Lung microvascular endothelial cell (primary cell): Measurements from ENCODE around the gene BRIP1. TPM values are rescaled to one million over a fixed set of nuclear protein-coding genes. Genes with fewer than 3 reads are reported as not detected.
"Not testable (repeated sequence)": the region's sequence is repeated elsewhere in the genome, so short reads cannot be mapped to it uniquely, and the experiment has no call there.

Source experiments
- DNase-seq, 2 donors: peaks; one replicate each; pipeline versions ENCODE4 v3.0.0 to v3.0.0-alpha.2; 2010; ENCODE audit warnings: low read depth in 2 of 2
- total RNA-seq: library from RNA; depleted of rRNA; stranded (reverse); fragments of >200 nt; gene quantifications from 2 replicates; pipeline ENCODE4 v1.2.1, GENCODE V29; 2014

The BRIP1 gene
- total RNA-seq, 1 donor from 2014 or later, result 1.8 TPM

DNA sequence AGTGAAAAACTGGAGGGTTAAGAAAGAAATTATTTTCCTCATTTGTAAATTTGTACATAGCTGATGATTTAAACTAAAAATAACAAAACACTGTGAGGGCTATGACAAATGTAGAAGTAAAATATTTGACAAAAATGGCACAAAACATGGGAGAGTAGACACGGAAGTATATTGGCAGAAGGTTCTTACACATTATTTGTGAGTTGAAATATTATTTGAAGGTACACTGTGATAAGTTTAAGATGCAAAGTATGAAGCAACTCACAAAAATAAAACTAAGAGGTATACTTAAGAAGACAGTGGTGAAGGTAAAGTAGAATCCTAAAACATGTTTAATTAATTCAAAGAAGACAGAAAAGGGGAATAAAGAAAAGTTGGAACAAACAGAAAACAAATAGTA lies 34.6 kb downstream of the BRIP1 start:
- DNase-seq, result no peak

DNA sequence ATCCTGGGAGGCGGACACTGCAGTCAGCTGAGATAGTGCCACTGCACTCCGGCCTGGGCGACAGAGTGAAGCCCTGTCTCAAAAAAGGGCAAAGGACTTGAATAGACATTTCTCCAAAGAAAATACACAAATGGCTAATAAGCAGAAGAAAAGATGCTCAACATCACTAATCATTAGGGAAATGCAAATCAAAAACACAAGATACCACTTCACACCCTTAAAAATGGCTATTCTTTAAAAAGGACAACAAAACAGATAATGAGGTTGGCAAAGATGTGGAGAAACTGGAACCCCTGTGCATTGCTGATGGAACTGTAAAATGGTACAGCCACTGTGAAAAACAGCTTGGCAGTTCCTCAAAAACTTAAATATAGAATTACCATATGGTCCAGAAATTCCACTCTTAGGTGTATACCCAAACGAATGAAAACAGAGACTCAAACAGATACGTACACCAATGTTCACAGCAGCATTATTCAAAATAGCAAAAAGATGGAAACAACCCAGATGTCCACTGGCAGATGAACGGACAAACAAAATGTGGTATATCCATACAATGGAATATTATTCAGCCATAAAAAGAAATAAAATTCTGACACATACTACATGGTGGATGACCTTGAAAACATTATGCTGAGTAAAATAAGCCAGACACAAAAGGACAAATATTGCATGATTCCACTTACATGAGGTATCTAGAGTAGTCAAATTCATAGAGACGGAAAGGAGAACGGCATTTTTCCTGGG lies 35.5 kb downstream of the BRIP1 start:
- no peak for DNase-seq

DNA sequence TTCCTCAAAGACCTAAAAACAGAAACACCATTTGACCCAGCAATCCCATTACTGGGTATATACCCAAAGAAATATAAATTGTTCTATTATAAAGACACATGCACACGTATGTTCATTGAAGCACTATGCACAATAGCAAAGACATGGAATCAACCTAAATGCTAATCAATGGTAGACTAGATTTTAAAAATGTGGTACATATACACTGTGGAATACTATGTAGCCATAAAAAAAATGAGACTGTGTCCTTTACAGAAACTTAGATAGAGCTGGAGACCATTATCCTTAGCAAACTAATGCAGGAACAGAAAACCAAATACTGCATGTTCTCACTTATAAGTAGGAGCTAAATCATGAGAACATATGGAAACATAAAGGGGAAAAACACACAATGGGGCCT lies 36.5 kb downstream of the BRIP1 start:
- DNase-seq, result not testable (repeated sequence)

- not testable (repeated sequence) for DNase-seq
Observed at GRCh38 chr17:61826198-61826597, 37.1 kb downstream of the BRIP1 start.

- no peak for DNase-seq
Observed at GRCh38 chr17:61825448-61826137, 37.7 kb downstream of the BRIP1 start.

- no peak for DNase-seq
Observed at GRCh38 chr17:61822326-61823285, 40.7 kb downstream of the BRIP1 start.

DNA sequence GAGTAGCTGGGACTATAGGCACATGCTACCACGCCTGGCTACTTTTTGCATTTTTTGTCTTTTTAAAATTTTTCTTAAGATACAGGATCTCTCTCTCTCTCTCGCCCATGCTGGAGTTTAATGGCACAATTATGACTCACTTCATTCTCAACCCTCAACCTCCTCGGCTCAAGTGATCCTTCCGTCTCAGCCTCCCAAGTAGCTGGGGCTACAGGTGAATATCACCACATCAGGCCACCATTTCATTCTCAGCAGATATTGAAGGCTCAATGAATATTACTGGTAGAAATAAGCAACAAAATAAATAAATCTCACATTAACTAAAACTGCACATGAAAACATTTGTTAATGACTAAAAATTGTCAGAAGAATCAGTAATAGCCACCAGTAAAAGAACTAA lies 41.7 kb downstream of the BRIP1 start:
- DNase-seq, result no peak

DNA sequence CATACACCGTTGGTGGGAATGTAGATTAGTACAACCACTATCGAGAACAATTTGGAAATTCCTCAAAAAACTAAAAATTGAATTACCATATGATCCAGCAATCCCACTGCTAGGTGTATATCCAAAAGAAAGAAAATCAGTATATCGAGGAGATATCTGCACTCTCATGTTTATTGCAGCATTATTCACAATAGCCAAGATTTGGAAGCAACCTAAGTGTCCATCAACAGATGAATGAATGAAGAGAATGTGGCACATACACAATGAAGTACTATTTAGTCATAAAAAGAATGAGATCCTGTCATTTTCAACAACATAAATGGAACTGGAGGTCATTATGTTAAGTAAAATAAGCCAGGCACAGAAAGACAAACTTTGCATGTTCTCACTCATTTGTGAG lies 44.1 kb downstream of the BRIP1 start:
- DNase-seq, result not testable (repeated sequence)

DNA sequence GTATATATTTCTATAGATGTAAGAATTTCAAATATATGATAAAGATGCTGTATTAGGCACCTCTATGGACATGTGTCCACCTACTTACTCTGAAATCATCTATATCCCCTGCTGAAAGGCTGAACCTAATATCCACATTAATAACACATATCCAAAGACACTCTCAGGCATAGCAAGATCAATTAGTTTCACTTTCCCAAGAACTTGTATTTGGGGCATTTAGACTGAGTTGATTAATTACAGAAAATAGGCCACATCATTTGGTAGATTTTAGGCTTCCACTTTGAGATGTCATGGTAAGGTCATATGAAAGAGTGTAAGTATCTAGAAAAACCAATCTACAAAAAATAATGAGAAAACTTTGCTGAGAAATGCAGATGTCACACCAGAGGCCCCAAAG lies 45.1 kb downstream of the BRIP1 start:
- no peak for DNase-seq

DNA sequence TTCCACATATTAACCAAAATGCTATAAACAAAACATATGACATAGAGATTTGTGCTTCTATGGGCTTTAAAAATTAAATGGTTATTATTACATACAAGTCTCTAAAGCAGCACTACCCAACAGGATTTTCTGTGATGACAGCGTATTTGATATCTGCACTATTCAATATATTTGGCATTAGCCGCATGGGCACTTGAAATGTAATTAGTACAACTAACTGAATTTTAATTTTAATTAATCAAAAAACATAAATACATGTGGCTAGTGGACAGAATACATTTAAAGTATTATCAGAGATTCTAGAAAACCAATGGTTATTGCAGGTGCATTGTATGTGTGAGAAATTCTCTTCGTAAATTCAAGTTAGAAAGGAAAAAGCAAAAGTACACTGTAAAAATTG lies 45.9 kb downstream of the BRIP1 start:
- DNase-seq, result no peak

- DNase-seq, result no peak
Observed at GRCh38 chr17:61816538-61816937, 46.8 kb downstream of the BRIP1 start.

GRCh38 chr17:61815863-61816503 lies 47.3 kb downstream of the BRIP1 start:
- no peak for DNase-seq

DNA sequence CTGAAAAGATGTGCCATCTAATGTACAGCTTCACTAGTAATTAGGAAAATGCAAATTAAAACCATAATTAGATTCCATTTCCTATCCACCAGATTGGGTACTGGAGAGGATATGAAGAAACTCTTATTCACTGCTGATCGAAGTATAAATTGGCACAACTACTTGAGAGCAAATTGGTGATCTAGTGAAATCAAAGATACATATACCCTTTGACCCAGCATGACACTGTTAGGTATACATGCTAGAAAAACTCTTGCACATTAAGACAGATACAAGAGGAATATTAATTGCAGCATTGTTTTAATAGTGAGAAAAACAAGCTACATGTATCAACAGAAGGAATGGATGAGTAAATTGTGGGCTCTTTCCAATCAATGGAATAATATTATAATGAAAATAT lies 48.8 kb downstream of the BRIP1 start:
- DNase-seq, result no peak

GRCh38 chr17:61813211-61813610 lies 50.1 kb downstream of the BRIP1 start:
- no peak for DNase-seq

DNA sequence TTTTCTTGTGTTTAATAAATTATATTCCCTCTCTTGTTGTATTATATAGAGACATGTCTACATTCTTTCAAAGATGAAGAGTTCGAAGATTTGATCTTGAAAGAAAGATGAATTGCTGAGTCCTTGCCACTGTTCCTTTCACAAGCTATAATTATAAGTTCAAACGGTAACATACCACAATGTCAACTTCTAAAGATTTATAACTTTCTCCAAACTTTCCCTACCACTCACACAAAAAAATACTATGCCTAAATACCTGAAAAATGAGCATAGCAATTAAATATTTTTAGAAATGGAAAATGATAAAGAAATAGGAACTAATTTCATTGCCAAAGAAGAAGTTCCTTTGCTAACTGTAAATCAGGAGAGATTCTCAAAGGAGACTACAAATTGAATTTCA lies 50.6 kb downstream of the BRIP1 start:
- no peak for DNase-seq

DNA sequence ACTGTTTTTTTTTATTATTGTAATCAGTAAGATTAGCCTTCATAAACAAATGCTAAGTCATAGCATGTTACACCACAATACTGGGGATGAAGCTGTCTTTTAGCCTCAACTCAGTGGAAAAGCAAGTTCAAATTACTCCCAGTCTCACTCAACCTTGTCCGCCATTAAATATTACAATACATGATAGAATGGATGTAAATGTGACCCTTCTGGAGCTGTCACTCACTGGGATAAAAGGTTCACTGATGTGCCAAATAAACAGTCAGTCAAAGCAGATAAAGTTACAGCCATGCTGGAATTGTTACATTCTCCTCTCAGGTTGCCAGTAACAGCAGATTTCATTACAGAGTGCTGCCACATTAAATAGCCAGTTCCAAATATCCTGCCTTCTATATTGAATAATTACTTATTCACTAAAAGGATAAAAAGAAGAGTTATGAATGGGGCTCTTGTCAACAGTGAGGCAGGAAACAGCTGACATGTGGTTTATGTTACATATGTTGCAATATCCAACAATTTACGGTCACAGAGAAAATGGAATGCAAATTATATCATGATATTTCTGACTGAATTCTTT lies 53.4 kb downstream of the BRIP1 start:
- DNase-seq, result peak; percentile 28 to 51

- DNase-seq, result no peak
Observed at GRCh38 chr17:61808442-61808841, 54.9 kb downstream of the BRIP1 start.

DNA sequence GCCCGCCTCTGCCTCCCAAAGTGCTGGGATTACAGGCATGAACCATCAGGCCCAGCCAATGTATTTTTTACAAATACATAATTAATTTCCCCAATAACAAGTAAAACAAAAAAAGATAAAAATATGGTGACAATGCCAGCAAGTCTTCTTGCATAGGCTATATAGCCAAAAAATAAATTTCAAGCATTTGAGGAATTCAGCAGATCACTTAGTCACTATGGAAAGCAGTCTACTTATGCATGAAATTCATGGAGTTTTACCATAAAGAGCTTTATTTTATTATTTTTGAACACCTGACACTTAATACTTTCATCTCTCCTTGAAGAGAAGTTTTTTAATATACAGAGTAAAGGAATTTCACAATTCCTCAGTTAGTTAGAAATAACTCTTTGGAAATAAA lies 56.4 kb downstream of the BRIP1 start:
- no peak for DNase-seq

GRCh38 chr17:61806081-61806828 lies 57.1 kb downstream of the BRIP1 start:
- no peak for DNase-seq

DNA sequence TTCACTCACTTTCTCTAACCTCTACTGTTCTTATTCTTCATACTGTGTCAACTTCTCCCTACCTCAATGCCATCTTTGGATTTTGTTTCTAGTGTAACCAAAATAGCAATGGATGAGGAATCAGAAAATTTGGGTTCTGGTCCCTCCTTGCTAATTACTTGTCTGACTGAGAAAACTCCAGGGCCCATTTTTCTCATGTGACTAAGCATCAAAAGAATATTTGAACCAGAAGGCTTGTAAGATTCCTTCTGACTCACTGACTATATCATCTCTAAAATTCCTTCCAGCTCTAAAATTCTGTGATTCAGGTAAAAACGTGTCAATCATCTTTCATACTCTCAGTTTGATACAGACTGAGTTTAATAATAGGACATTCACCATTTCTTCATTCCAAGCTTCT lies 57.9 kb downstream of the BRIP1 start:
- DNase-seq, result peak in 1 of 2 donors; percentile 4
